ENCODE measurements around the gene F2RL1.
"Not testable (repeated sequence)": the region's sequence is repeated elsewhere in the genome, so short reads cannot be mapped to it uniquely, and the experiment has no call there.

Gene F2RL1

DNA sequence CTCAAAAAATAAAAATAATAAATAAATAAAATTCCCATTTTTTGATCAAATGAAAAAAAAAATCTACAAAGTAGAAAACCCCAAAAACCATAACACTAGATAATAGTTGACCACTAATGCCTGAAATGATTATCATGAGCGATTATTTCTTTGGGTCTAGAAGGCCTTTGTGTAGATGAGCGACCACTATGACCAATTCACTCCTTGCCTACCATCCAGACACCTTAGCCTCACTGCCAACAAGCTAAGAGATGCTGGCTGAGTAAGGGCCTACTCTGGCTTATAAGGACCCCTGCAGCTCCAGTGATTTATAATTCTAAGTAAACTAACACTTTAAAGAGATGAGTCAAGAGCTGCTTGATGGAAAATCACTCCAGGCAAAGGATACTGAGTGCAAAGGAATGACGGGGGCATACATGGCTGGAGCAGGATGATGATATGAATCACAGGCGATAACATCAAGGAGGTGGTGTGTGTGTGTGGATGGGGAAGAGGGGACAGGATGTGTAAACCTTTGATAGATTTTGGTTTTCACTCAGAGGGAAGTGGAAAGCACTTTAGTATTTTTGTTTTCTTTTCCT, 4.8 kb upstream of the F2RL1 start:
- H3K9me3 ChIP-seq (replicated peaks in 1 of 11) = peaks cover 9 to 37% (median 28%) of the 10 kb centered on the region in 11 experiments
- TF ChIP-seq Cebpa-rat (IDR thresholded peaks at IDR 0.05) = no peak
- H3K27ac ChIP-seq = no peak overlapping the region
- peaks cover 0 to 6% (median 0%) of the 10 kb centered on the region in 11 experiments; a peak in 1 of 22 replicates for H4K20me1 ChIP-seq
- no peak overlapping the region for H3K4me3 ChIP-seq
- H3K9ac ChIP-seq = no peak overlapping the region
- H3K36me3 ChIP-seq = no peaks in the 10 kb centered on the region
- H3K27me3 ChIP-seq = peaks cover 18 to 28% (median 24%) of the 10 kb centered on the region in 11 experiments
- peaks cover 0 to 7% (median 3%) of the 10 kb centered on the region in 10 experiments; a peak in 7 of 20 replicates for H3K4me1 ChIP-seq
- H3K4me2 ChIP-seq = no peak overlapping the region

GRCh38 chr5:76816110-76816831, 2.6 kb upstream of the F2RL1 start:
- H3K9ac ChIP-seq = no peak overlapping the region
- no peak overlapping the region for H3K4me3 ChIP-seq
- no peak overlapping the region for H3K27ac ChIP-seq
- peaks cover 0 to 10% (median 8%) of the 10 kb centered on the region in 10 experiments; a peak in 8 of 20 replicates for H3K4me1 ChIP-seq
- H3K4me2 ChIP-seq = no peak overlapping the region
- H3K36me3 ChIP-seq = no peaks in the 10 kb centered on the region
- no peak for TF ChIP-seq Cebpa-rat (IDR thresholded peaks at IDR 0.05)
- H3K9me3 ChIP-seq (replicated peaks in 1 of 11) = peaks cover 0 to 35% (median 22%) of the 10 kb centered on the region in 11 experiments; a peak in 19 of 22 replicates
- H4K20me1 ChIP-seq = peaks cover 0 to 7% (median 0%) of the 10 kb centered on the region in 11 experiments; a peak in 2 of 22 replicates
- H3K27me3 ChIP-seq = peaks cover 40 to 50% (median 46%) of the 10 kb centered on the region in 11 experiments

DNA sequence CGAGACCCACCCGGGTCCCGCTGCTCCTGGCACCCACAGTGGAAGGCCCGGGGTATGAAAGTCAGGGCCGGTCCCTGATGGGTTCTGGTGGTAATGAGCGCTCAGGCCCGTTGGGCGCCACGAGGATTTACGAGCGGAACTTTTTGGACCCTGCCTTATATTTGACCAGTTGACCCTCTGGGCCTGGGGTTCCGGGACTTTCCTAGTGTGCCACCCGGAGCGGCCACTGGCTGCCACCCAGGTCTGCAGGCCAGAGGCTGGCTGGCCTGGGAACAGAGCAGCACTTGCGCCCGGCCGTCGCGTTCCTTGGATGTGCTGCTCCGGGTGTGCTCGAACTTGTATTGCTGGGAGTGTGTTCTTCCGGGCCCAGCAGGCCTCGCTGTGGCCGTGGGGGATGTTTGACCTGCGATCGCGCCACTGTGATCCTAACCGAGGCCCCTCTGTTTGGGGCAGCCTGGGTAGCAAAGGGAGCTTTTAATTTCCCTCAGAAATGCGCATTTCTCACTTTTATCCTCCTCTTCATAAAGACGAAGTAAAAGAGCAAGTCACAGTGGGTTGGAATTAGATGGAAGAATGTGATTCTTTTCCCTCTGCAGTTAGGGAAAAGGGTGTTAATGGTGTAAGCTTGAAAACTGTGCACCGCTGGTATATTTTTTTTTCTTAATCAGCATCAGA, 1.2 kb downstream of the F2RL1 start:
- peaks cover 0 to 7% (median 0%) of the 10 kb centered on the region in 11 experiments; a peak in 2 of 22 replicates for H4K20me1 ChIP-seq
- H3K4me3 ChIP-seq = peak overlapping the region in 9 of 10 experiments; percentile 45 to 68 (median 56); a peak in 14 of 20 replicates
- H3K4me2 ChIP-seq = peak overlapping the region; percentile 63 to 88 (median 76); a peak in 20 of 22 replicates
- no peak overlapping the region for H3K9ac ChIP-seq
- H3K36me3 ChIP-seq = no peaks in the 10 kb centered on the region
- H3K27ac ChIP-seq = no peak overlapping the region
- H3K4me1 ChIP-seq = peaks cover 0 to 10% (median 8%) of the 10 kb centered on the region in 10 experiments; a peak in 8 of 20 replicates
- peaks cover 0 to 18% (median 14%) of the 10 kb centered on the region in 11 experiments; a peak in 16 of 22 replicates for H3K9me3 ChIP-seq (replicated peaks in 1 of 11)
- H3K27me3 ChIP-seq = peaks cover 43 to 61% (median 52%) of the 10 kb centered on the region in 11 experiments
- TF ChIP-seq Cebpa-rat (IDR thresholded peaks at IDR 0.05) = no peak

- no peaks in the 10 kb centered on the region for H3K36me3 ChIP-seq
- no peak overlapping the region for H3K4me3 ChIP-seq
- no peak overlapping the region for H3K4me2 ChIP-seq
- H3K27ac ChIP-seq = no peak overlapping the region
- peaks cover 43 to 61% (median 52%) of the 10 kb centered on the region in 11 experiments for H3K27me3 ChIP-seq
- peaks cover 0 to 18% (median 14%) of the 10 kb centered on the region in 11 experiments; a peak in 16 of 22 replicates for H3K9me3 ChIP-seq (replicated peaks in 1 of 11)
- no peak overlapping the region for H3K9ac ChIP-seq
- no peak for TF ChIP-seq Cebpa-rat (IDR thresholded peaks at IDR 0.05)
- peaks cover 0 to 7% (median 0%) of the 10 kb centered on the region in 11 experiments; a peak in 2 of 22 replicates for H4K20me1 ChIP-seq
- peaks cover 0 to 10% (median 8%) of the 10 kb centered on the region in 10 experiments; a peak in 8 of 20 replicates for H3K4me1 ChIP-seq
Measured at GRCh38 chr5:76820526-76820890, 1.7 kb downstream of the F2RL1 start.

DNA sequence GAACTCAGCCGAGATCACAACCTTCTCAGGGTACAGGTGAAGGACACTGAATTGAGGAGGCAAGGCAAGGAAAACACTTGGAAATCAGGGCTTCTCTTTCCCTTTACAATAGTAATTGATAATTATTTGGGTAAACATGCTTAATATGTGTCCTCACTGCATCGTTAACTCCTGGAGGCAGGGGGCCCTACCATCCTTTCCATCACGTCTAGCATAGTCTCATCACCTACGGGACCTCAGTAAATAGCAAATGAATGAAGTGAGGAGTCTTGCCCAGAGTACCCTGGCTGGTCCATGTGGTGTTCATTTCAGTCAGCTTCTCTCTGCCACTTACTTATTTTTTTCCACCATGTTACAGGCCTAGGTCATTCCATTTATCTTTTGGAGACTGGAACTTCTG, 2.3 kb downstream of the F2RL1 start:
- H4K20me1 ChIP-seq = peaks cover 0 to 7% (median 0%) of the 10 kb centered on the region in 11 experiments; a peak in 2 of 22 replicates
- H3K36me3 ChIP-seq = no peaks in the 10 kb centered on the region
- H3K9me3 ChIP-seq (replicated peaks in 1 of 11) = peaks cover 0 to 18% (median 14%) of the 10 kb centered on the region in 11 experiments; a peak in 16 of 22 replicates
- no peak overlapping the region for H3K9ac ChIP-seq
- no peak overlapping the region for H3K4me3 ChIP-seq
- no peak overlapping the region for H3K27ac ChIP-seq
- H3K4me2 ChIP-seq = no peak overlapping the region
- peaks cover 0 to 10% (median 8%) of the 10 kb centered on the region in 10 experiments; a peak in 8 of 20 replicates for H3K4me1 ChIP-seq
- no peak for TF ChIP-seq Cebpa-rat (IDR thresholded peaks at IDR 0.05)
- peaks cover 43 to 61% (median 52%) of the 10 kb centered on the region in 11 experiments for H3K27me3 ChIP-seq

DNA sequence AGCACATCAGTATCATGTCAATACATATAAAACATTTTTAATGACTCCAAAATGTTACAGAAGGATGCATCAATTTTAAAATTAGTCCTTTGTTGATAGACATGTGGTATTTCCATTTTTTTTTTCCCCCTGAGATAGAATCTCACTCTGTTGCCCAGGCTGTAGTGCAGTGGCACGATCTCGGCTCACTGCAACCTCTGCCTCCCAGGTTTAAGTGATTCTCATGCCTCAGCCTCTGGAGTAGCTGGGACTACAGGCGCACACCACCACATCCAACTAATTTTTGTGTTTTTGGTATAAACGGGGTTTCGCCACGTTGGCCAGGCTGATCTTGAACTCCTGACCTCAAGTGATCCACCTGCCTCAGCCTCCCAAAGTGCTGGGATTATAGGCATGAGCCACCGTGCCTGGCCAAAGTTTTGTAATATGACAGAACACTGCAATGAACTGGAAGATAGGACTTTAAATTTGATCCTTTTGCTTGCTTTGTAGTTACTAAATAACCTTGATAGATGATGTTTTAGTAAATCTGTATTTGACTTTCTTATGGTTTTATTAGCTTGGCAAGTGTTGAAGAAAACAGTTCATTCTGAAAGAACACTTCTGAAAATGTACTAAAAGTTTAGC, 3.4 kb downstream of the F2RL1 start:
- not testable (repeated sequence) for H3K27ac ChIP-seq, H4K20me1 ChIP-seq, H3K4me3 ChIP-seq, H3K9ac ChIP-seq, H3K4me2 ChIP-seq, H3K36me3 ChIP-seq
- H3K4me1 ChIP-seq = peaks cover 0 to 10% (median 8%) of the 10 kb centered on the region in 10 experiments; a peak in 8 of 20 replicates
- H3K27me3 ChIP-seq = peaks cover 42 to 52% (median 46%) of the 10 kb centered on the region in 11 experiments
- H3K9me3 ChIP-seq (replicated peaks in 1 of 11) = peaks cover 0 to 18% (median 14%) of the 10 kb centered on the region in 11 experiments; a peak in 16 of 22 replicates

GRCh38 chr5:76826416-76826815, 7.6 kb downstream of the F2RL1 start:
- not testable (repeated sequence) for H3K4me2 ChIP-seq; H3K4me3 ChIP-seq; H3K27ac ChIP-seq; H3K9ac ChIP-seq; H3K4me1 ChIP-seq; H3K36me3 ChIP-seq; H4K20me1 ChIP-seq; H3K9me3 ChIP-seq (replicated peaks in 1 of 11)
- H3K27me3 ChIP-seq = peaks cover 0 to 10% (median 4%) of the 10 kb centered on the region in 11 experiments; a peak in 19 of 22 replicates

GRCh38 chr5:76831110-76831452, 12.3 kb downstream of the F2RL1 start:
- Histone ChIP-seq H4K20me1 (no peaks in the 10 kb centered on the region), H3K9me3 (replicated peaks in 1 of 11) (no peaks in the 10 kb centered on the region), H3K9ac (no peak overlapping the region), H3K4me1 (no peaks in the 10 kb centered on the region), H3K4me3 (no peak overlapping the region), H3K27ac (no peak overlapping the region), H3K36me3 (no peaks in the 10 kb centered on the region), H3K27me3 (no peaks in the 10 kb centered on the region), H3K4me2 (no peak overlapping the region)
- TF ChIP-seq Cebpa-rat (IDR thresholded peaks at IDR 0.05) = no peak

DNA sequence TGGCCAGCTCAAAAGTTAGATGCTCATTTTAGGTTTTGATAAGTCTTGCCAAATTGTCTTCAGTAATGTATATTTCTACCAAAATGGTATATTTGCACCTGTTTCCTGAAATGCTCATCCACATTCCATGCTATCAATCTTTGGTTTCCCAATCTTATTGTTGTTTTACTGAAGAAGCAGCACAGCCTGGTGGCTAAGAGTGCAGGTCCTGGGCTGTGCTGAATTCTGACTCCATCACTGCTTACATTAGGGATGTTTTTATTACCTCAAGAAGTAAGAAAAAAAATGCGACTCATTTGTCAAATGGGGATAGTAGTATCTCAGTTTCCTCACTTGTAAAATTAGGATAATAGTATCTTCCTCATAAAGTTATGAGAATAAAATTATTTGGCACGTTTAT, 17.4 kb downstream of the F2RL1 start:
- no peak overlapping the region for H3K9ac ChIP-seq
- H3K9me3 ChIP-seq (replicated peaks in 1 of 11) = no peaks in the 10 kb centered on the region
- no peak overlapping the region for H3K27ac ChIP-seq
- H3K4me3 ChIP-seq = no peak overlapping the region
- no peaks in the 10 kb centered on the region for H3K27me3 ChIP-seq
- H3K36me3 ChIP-seq = no peaks in the 10 kb centered on the region
- H3K4me1 ChIP-seq = no peaks in the 10 kb centered on the region
- H4K20me1 ChIP-seq = no peaks in the 10 kb centered on the region
- no peak overlapping the region for H3K4me2 ChIP-seq
- TF ChIP-seq Cebpa-rat (IDR thresholded peaks at IDR 0.05) = no peak

Measured in BLaER1 treated with 17β-estradiol and CSF1 and Interleukin-3, amounts not matched to agents 10 nM and 100 nM (cell line).